Mucosa of stomach (tissue), 1 donor: ENCODE measurements around the gene ZNF524.

Experiments
- H3K27me3 ChIP-seq: one replicate; pipeline ENCODE4 v1.7.0; 2013; ENCODE audit warnings: mild to moderate bottlenecking, low read length; ENCODE audit not compliant: control insufficient read depth, insufficient read depth
- H3K36me3 ChIP-seq: one replicate; pipeline ENCODE4 v1.7.0; 2013; ENCODE audit warnings: low read length; ENCODE audit not compliant: control insufficient read depth, insufficient read depth
- H3K4me1 ChIP-seq: one replicate; pipeline ENCODE4 v1.7.0; 2013; ENCODE audit warnings: mild to moderate bottlenecking, low read length; ENCODE audit not compliant: control insufficient read depth, insufficient read depth
- H3K4me3 ChIP-seq: one replicate; pipeline ENCODE4 v1.7.0; 2013; ENCODE audit warnings: low read length
- H3K9ac ChIP-seq: one replicate; pipeline ENCODE4 v1.7.0; 2013; ENCODE audit warnings: mild to moderate bottlenecking, low read length, moderate library complexity
- H3K9me3 ChIP-seq: one replicate; pipeline ENCODE4 v1.7.0; 2013; ENCODE audit warnings: mild to moderate bottlenecking, low read length, moderate library complexity; ENCODE audit not compliant: control insufficient read depth
- donor health status: Pancreatic carcinoma.

ZNF524 gene

GRCh38 chr19:55643003-55643886, 43.2 kb downstream of the ZNF524 start, which contains the start of gene ZNF581:
Gene ZNF581 (plus strand): TSS chr19:55643649. CDS start chr19:55644572, 923 bp downstream.
- Histone ChIP-seq H3K27me3 (no peaks in the 10 kb centered on the region), H3K4me3 (peak within 1 kb of the TSS; percentile 63), H3K36me3 (no peaks in the 10 kb centered on the region), H3K4me1 (peaks cover 48% of the 10 kb centered on the region), H3K9me3 (no peaks in the 10 kb centered on the region), H3K9ac (peak within 1 kb of the TSS; percentile 78)

GRCh38 chr19:55643887-55644176, 43.7 kb downstream of the ZNF524 start:
- peaks cover 54% of the 10 kb centered on the region for H3K4me1 ChIP-seq
- H3K36me3 ChIP-seq: no peaks in the 10 kb centered on the region
- H3K9ac ChIP-seq: peak overlapping the region; percentile 78
- peak overlapping the region; percentile 63 for H3K4me3 ChIP-seq
- H3K27me3 ChIP-seq: no peaks in the 10 kb centered on the region
- no peaks in the 10 kb centered on the region for H3K9me3 ChIP-seq

GRCh38 chr19:55644191-55644833, 44.2 kb downstream of the ZNF524 start:
- peaks cover 55% of the 10 kb centered on the region for H3K4me1 ChIP-seq

GRCh38 chr19:55644842-55645511, 44.9 kb downstream of the ZNF524 start:
- Histone ChIP-seq H3K9ac (no peak overlapping the region), H3K4me1 (peaks cover 53% of the 10 kb centered on the region), H3K4me3 (no peak overlapping the region), H3K36me3 (no peaks in the 10 kb centered on the region), H3K27me3 (no peaks in the 10 kb centered on the region), H3K9me3 (no peaks in the 10 kb centered on the region)

More at GRCh38 chr19:55644191-55644833, 44.2 kb downstream of the ZNF524 start:
- no peaks in the 10 kb centered on the region for H3K36me3 ChIP-seq
- H3K27me3 ChIP-seq: no peaks in the 10 kb centered on the region
- H3K9me3 ChIP-seq: no peaks in the 10 kb centered on the region
- peak overlapping the region; percentile 78 for H3K9ac ChIP-seq
- peak overlapping the region; percentile 63 for H3K4me3 ChIP-seq

GRCh38 chr19:55645512-55645881, 45.4 kb downstream of the ZNF524 start:
- no peaks in the 10 kb centered on the region for H3K27me3 ChIP-seq
- no peak overlapping the region for H3K4me3 ChIP-seq
- no peak overlapping the region for H3K9ac ChIP-seq
- no peaks in the 10 kb centered on the region for H3K9me3 ChIP-seq
- no peaks in the 10 kb centered on the region for H3K36me3 ChIP-seq
- peaks cover 48% of the 10 kb centered on the region for H3K4me1 ChIP-seq

GRCh38 chr19:55646889-55647731, 47.0 kb downstream of the ZNF524 start:
- H3K9me3 ChIP-seq: no peaks in the 10 kb centered on the region
- no peaks in the 10 kb centered on the region for H3K27me3 ChIP-seq
- H3K4me1 ChIP-seq: peaks cover 37% of the 10 kb centered on the region
- H3K9ac ChIP-seq: peak overlapping the region; percentile 73
- H3K36me3 ChIP-seq: no peaks in the 10 kb centered on the region
- H3K4me3 ChIP-seq: peak overlapping the region; percentile 50

- no peaks in the 10 kb centered on the region for H3K27me3 ChIP-seq
Measured at GRCh38 chr19:55647732-55648584, 47.9 kb downstream of the ZNF524 start, which contains the start of gene CCDC106. Gene CCDC106 (plus strand): TSS chr19:55648212. CDS start chr19:55649047, 835 bp downstream.

GRCh38 chr19:55648585-55649267, 48.6 kb downstream of the ZNF524 start:
- Histone ChIP-seq H3K36me3 (no peaks in the 10 kb centered on the region), H3K9ac (peak overlapping the region; percentile 73), H3K4me1 (peaks cover 26% of the 10 kb centered on the region), H3K4me3 (peak overlapping the region; percentile 50), H3K9me3 (no peaks in the 10 kb centered on the region), H3K27me3 (no peaks in the 10 kb centered on the region)

More at GRCh38 chr19:55647732-55648584, 47.9 kb downstream of the ZNF524 start, which contains the start of gene CCDC106:
- Histone ChIP-seq H3K4me1 (peaks cover 29% of the 10 kb centered on the region), H3K9me3 (no peaks in the 10 kb centered on the region), H3K4me3 (peak within 1 kb of the TSS; percentile 50), H3K9ac (peak within 1 kb of the TSS; percentile 73), H3K36me3 (no peaks in the 10 kb centered on the region)

GRCh38 chr19:55649268-55650125, 49.4 kb downstream of the ZNF524 start:
- H3K4me3 ChIP-seq: no peak overlapping the region
- no peaks in the 10 kb centered on the region for H3K36me3 ChIP-seq
- no peak overlapping the region for H3K9ac ChIP-seq
- H3K4me1 ChIP-seq: peaks cover 19% of the 10 kb centered on the region
- no peaks in the 10 kb centered on the region for H3K9me3 ChIP-seq
- H3K27me3 ChIP-seq: no peaks in the 10 kb centered on the region

GRCh38 chr19:55650126-55650557, 50.1 kb downstream of the ZNF524 start:
- Histone ChIP-seq H3K27me3 (no peaks in the 10 kb centered on the region), H3K9me3 (no peaks in the 10 kb centered on the region), H3K4me1 (peaks cover 16% of the 10 kb centered on the region)

More at GRCh38 chr19:55650126-55650557, 50.1 kb downstream of the ZNF524 start:
- Histone ChIP-seq H3K4me3 (no peak overlapping the region), H3K9ac (no peak overlapping the region), H3K36me3 (no peaks in the 10 kb centered on the region)
